ENCODE results near the gene SNRPA.

- TF ChIP-seq CTCF (IDR thresholded peaks at IDR 0.05; ENCODE audit: low read depth, low read length) (no peak), EZH2phosphoT487 (IDR thresholded peaks at IDR 0.05; ENCODE audit: low read depth) (no peak)
Observed at GRCh38 chr19:40808497-40808896, 57.5 kb downstream of the SNRPA start.

All from OCI-LY3 (cell line).